ENCODE data around the gene TRAPPC2B. TPM values are rescaled to one million over a fixed set of nuclear protein-coding genes. Genes with fewer than 3 reads are reported as not detected.
A peak's percentile ranks its signal among the peaks of the same experiment; 100 is the strongest.

Gene TRAPPC2B
- total and polyA plus RNA-seq, 2 of the 13 experiments (the other 11 are each of a cell fraction or from before 2014, with no cell fraction given), result 13.3 to 17.7 TPM

DNA sequence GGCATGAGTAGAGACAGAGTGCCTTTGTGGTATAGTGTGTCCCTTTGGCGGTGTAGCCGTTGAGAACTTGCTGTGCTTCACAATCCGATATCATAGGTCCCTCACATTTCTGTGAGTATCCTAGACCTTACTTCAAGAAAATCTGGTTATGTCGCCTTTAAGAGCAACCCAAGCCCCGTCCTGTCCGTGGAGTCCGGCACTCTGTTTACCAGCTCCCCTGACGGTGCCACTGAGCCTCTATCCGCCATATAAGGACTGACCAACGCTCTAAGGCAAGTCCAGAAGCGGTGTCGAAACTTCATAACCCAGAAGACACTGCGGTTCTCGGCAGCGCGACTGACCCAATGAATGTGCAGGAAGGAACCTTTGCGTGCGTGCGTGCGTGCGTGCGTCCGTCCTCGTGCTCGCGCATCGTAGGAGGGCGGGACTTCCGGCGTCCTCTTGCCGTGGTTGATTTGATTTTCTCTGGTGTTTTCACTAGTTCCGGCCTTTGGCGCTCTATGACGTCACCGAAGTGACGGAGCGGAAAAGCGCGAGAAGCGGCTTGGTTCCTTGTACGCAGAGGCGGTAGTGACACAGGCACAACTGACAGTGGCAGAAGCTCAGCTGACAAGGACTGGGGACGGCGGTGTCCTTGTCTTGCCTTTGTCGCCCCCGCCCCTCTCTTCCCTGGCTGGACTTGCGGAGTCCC, at the start of gene TRAPPC2B, which contains the start of gene ZNF547 (continued):
- TF ChIP-seq MLLT10 (CRISPR knock-in tag; IDR thresholded peaks at IDR 0.05) (no peak), SALL2 (CRISPR knock-in tag; IDR thresholded peaks at IDR 0.05) (no peak), ZNF512 (CRISPR knock-in tag; IDR thresholded peaks at IDR 0.05) (no peak; the same call in 1 of the 2 replicates), NFE2 (CRISPR knock-in tag; IDR thresholded peaks at IDR 0.05) (no peak), RCOR2 (CRISPR knock-in tag; IDR thresholded peaks at IDR 0.05) (0 out of 2 replicates have a peak, but pooled peaks have one; percentile 54), TEF (CRISPR knock-in tag; IDR thresholded peaks at IDR 0.05) (no peak), PITX1 (CRISPR knock-in tag; IDR thresholded peaks at IDR 0.05) (no peak), JARID2 (CRISPR knock-in tag; IDR thresholded peaks at IDR 0.05; ENCODE audit: insufficient replicate concordance) (no peak), NFRKB (IDR thresholded peaks at IDR 0.05) (no peak), PRMT3 (CRISPR knock-in tag; IDR thresholded peaks at IDR 0.05; ENCODE audit: borderline replicate concordance, low read depth) (no peak), TCF12 (IDR thresholded peaks at IDR 0.05) (no peak), TCF12 (CRISPR knock-in tag; IDR thresholded peaks at IDR 0.05) (no peak), KDM2A (CRISPR knock-in tag; IDR thresholded peaks at IDR 0.05; ENCODE audit: borderline replicate concordance, low read depth) (peak; percentile 89), ZNF234 (CRISPR knock-in tag; conservative IDR thresholded peaks at IDR 0.05) (no peak), SKI (IDR thresholded peaks at IDR 0.05; ENCODE audit: partially characterized antibody) (no peak), ZNF296 (CRISPR knock-in tag; conservative IDR thresholded peaks at IDR 0.05) (no peak), ASH2L (IDR thresholded peaks at IDR 0.05; ENCODE audit: insufficient read length, low read depth, low read length) (peak; percentile 90), CHCHD3 (CRISPR knock-in tag; IDR thresholded peaks at IDR 0.05) (no peak), ZNF292 (CRISPR knock-in tag; IDR thresholded peaks at IDR 0.05; ENCODE audit: borderline replicate concordance, low read depth) (no peak), ATF7-NPFF (CRISPR knock-in tag; IDR thresholded peaks at IDR 0.05; ENCODE audit: low read depth) (no peak), NFYB (CRISPR knock-in tag; IDR thresholded peaks at IDR 0.05) (peak; percentile 92), ZNF740 (CRISPR knock-in tag; IDR thresholded peaks at IDR 0.05) (peak; percentile 86), ZNF251 (CRISPR knock-in tag; IDR thresholded peaks at IDR 0.05) (no peak), RELA (CRISPR knock-in tag; IDR thresholded peaks at IDR 0.05) (no peak), ZNF672 (CRISPR knock-in tag; IDR thresholded peaks at IDR 0.05) (no peak), CEBPG (CRISPR knock-in tag; IDR thresholded peaks at IDR 0.05) (peak; percentile 79), CBX1 (IDR thresholded peaks at IDR 0.05; ENCODE audit: low read depth) (no peak), POLR2AphosphoS5 (IDR thresholded peaks at IDR 0.05; ENCODE audit: low read depth, low read length) (peak; percentile 92), ZSCAN22 (CRISPR knock-in tag; IDR thresholded peaks at IDR 0.05) (no peak), KDM5A (IDR thresholded peaks at IDR 0.05; ENCODE audit: borderline replicate concordance, low read length) (peak; percentile 71; the same call in 1 of the 2 replicates)
- TF ChIP-seq, protein P1, sequence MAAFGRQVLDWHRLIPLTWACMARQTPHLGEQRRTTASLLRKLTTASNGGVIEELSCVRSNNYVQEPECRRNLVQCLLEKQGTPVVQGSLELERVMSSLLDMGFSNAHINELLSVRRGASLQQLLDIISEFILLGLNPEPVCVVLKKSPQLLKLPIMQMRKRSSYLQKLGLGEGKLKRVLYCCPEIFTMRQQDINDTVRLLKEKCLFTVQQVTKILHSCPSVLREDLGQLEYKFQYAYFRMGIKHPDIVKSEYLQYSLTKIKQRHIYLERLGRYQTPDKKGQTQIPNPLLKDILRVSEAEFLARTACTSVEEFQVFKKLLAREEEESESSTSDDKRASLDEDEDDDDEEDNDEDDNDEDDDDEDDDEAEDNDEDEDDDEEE (CRISPR knock-in tag; IDR thresholded peaks at IDR 0.05), result no peak
